GM18951 (cell line): ENCODE data around the gene ANKRD1.

Experiments
- POLR2A ChIP-seq: IDR thresholded peaks from 4 replicates; pipeline ENCODE4 v1.6.1; 2011; ENCODE audit warnings: mild to moderate bottlenecking; ENCODE audit not compliant: insufficient read length, insufficient read depth; ENCODE audit errors: extremely low read depth
- in situ Hi-C: fragments of 300-500 bp; cut with MboI; formaldehyde crosslinking; loops from one replicate; pipeline ENCODE4 v1.12.0; 2022; ENCODE audit warnings: low sequenced_read_pairs, mixed read lengths, inconsistent platforms; ENCODE audit not compliant: unreplicated experiment

Gene ANKRD1

DNA sequence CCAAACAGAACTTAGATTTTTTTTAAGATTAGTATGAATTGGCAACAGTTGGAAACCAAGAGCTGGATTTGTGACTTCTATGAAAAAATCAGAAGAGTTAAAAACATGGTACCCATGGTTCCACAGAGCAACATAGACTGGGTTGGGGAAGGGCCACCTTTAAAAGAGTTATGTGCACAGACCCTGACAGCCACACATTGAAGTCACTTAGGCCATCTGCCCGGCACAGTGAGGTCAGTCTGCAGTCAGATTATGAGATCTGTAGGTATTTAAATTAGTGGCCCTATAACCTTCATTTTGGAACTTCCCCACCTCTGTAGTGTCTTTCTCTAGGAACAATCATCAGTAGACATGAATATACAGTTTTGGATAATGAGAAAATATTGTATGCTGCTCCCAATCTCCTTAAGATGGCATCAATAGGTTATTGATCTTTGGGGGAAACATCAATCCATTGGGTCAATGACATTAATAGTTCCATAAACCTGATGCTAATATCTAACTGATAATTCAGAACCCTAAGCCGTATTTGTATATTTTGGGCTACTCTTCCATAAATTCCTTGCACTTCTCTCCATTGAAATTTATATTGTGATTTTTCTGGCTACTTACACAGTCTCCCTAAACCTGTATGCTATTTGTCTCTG is 7.0 kb downstream of the ANKRD1 start:
- in situ Hi-C loops = loop anchor here (25.0 kb wide), 1 partner anchor 998 kb away; the partner anchor contains the start of genes BTAF1 and FGFBP3
- TF ChIP-seq POLR2A = no peak

DNA sequence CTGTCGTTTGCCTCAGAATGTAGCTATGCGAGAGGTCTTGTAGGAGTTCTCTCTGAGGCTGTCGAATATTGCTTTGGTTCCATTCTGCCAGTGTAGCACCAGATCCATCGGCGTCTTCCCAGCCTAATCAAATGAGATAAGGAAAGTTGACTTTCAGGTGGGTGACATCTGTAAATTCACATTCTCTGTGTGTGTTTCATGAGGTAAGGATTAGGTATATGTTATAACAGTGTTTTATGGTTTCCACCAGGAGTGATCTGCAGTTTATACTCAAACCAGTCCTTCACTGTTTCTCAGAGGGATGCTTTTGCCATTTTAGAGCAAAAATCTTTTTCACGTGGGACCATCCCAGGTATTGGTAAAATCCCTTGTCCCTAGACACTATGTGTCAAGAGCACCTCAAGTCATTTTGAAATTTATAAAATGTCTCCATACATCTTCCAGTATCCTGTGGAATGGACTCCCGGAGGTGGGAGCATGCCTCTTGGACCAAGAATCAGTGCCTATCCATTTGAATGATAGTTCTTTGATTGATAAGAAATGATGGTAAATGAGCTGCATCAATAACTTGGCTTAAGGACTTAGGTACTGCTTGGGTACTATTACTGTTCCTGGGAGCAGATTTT is 7.9 kb downstream of the ANKRD1 start:
- in situ Hi-C loops = loop anchor here (25.0 kb wide), 1 partner anchor 999 kb away; the partner anchor contains the start of genes BTAF1 and FGFBP3
- no peak for TF ChIP-seq POLR2A

DNA sequence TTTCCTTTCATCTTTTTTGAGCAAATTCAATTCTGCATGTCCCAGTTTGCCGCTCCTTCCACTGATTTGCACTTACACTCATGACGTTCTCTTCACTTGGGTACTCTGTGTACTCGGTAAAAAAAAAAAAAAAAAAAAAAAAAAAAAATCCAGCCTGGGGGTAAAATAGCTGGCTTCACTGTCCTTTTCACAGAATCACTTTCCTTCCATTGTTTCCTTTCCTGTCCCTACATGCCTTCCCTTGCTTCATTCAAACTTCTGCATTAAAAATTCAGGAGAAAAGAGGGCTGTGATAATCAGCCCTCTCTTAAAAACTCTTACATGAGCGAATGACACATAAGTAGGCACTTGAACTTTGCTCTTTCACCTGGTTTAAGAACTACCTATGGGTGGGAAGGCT is 8.7 kb downstream of the ANKRD1 start:
- no peak for TF ChIP-seq POLR2A
- in situ Hi-C loops = loop anchor here (25.0 kb wide), 1 partner anchor 1000 kb away; the partner anchor contains the start of genes BTAF1 and FGFBP3

DNA sequence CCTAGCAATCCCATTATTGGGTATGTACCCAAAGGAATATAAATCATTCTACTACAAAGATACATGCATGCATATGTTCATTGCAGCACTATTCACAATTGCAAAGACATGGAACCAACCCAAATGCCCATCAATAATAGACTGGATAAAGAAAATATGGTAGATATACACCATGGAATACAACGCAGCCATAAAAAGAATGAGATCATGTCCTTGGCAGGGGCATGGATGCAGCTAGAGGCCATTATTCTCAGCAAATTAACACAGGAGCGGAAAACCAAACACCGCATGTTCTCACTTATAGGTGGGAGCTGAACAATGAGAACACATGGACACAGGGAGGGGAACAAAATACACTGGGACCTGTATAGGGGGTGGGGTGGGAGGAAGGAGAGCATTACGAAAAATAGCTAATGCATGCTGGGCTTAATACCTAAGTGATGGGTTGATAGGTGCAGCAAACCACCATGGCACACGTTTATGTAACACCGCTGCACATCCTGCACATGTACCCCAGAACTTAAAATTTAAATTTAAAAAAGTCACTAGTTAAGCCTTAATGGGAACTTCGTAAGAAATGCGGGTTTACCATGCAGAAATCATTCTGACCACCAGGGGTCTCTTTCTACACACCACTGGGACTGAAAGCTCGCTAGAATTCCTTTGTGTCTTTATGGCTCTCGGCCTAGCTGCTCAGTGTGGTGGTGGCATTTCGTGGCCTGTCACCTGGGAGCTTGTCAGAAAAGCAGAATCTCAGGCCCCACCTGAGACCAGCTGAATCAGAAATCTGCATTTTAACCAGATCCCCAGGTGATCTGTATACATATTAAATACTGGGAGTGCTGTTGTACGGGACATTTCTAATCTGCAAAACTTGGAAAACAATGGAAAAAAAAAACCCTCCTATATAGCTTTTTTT is 9.5 kb downstream of the ANKRD1 start:
- in situ Hi-C loops = loop anchor here (25.0 kb wide), 1 partner anchor 1001 kb away; the partner anchor contains the start of genes BTAF1 and FGFBP3
- no peak for TF ChIP-seq POLR2A

DNA sequence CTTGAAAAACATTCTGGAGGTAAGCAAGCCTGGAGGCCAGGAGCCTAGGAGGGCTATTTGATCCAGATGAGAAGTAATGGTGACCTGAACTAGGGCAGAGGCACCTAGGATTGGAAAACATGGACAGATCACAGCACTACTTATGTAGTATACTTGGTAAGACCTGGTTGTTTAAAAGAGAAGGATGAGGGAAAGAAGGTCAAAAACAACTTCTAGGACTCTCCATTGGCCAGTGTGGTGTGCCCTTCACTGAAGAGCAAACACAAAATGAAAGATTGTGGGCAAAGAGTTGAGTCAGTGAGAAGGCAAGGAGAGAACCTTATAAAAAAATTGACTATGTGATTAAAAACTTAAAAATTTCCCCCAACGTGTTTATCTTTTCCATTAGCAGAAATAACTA is 14.3 kb downstream of the ANKRD1 start:
- no peak for TF ChIP-seq POLR2A
- in situ Hi-C loops = loop anchor here (25.0 kb wide), 1 partner anchor 1006 kb away; the partner anchor contains the start of genes BTAF1 and FGFBP3

DNA sequence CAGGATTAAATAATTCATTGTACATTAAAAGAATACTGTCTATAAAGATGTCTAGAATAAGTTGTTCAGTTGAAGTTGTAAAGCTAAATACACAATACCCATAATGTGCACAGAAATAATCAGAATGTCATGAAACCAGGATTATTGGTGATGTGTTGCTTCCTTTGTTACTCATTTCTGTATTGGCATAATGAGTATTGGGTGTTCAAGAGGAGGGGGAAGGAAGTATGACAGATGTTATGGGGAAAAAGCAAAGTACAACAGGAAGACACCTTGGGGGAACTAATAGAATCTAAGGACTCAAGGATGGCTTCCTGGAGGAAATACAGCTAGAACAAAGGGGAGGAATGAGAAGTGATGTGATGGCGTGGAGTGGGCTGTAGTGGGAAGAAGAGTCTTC is 15.0 kb downstream of the ANKRD1 start:
- no peak for TF ChIP-seq POLR2A
- in situ Hi-C loops = loop anchor here (25.0 kb wide), 1 partner anchor 1006 kb away; the partner anchor contains the start of genes BTAF1 and FGFBP3

DNA sequence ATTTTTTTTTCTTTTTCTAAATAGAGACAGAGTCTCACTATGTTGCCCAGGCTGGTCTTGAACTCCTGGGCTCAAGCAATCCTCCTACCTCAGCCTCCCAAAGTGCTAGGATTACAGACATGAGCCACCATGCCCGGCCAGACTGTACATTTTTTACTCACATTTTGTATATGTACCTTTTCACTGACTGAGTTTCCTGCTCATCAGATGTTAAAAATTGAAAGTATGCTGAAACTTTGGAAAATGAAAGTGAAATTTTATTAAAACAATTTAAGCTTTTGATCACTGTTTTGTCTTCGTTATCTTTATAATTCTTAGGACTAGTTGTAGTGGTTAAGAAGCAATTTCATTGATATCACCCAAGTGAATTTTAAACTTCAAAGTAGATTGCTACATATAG is 24.0 kb downstream of the ANKRD1 start:
- in situ Hi-C loops = loop anchor here (10.0 to 25.0 kb wide), 2 partner anchors 368 to 515 kb away; partner anchors contain the start of gene HECTD2

DNA sequence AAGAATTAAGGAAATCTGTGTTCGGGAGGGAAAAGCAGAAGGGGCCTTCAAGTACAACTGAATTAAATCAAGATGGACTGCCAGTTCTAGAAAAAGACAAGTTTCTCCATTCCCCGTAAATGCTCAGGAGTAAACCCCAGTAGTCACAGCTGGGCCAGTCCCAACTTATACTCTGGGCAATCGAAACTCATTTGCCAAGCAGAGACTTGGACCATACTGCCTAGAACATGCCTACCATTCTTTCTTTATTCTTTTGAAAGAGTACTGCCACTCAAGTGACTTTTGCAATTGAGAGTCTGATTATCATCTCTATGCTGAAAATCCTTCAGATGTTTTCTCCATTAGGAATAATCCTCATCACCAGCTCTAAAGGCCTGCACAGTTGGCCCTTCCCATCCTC is 27.7 kb downstream of the ANKRD1 start:
- in situ Hi-C loops = loop anchor here (10.0 to 25.0 kb wide), 2 partner anchors 372 to 519 kb away; partner anchors contain the start of gene HECTD2

DNA sequence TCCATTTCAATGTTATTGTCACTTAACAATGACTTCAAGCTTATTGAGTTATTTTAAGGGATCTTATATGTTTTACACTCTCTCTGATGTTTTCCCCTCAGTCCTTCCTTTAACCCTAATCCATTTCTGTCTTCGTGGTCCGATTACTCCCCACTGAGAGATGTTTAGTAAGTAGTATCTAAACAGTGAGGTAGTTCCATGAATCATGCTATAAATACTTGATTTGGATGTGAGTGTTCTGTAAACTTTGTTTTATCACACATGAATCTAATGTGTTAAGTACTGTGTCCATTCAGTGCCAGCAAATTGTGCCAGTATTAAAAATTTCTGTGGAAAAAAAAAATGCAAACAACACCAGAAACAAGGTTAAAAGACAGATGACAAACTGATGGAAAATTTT is 30.5 kb downstream of the ANKRD1 start:
- in situ Hi-C loops = loop anchor here (10.0 to 25.0 kb wide), 2 partner anchors 374 to 522 kb away; partner anchors contain the start of gene HECTD2
- TF ChIP-seq POLR2A = no peak

More for the DNA sequence above, 27.7 kb downstream of the ANKRD1 start:
- no peak for TF ChIP-seq POLR2A

DNA sequence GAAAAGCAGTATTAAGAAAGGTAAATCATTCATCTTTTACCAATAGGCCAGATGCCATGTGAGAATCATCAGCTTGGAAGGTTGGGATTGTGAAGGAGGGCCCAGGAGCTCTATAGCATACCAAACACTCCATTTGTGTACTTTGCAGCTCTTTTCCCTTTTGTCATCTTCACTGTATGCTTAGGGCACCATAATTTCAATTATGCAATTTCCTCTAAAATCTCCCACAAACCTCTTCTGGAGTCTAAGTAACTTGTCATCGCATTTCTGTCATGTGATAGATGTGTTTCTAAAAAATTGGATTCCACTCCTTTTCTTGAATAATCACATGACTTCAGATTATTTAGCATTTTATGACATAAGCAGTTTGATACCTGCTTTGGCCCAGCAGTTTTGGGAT is 31.3 kb downstream of the ANKRD1 start:
- TF ChIP-seq POLR2A = no peak
- in situ Hi-C loops = loop anchor here (10.0 to 25.0 kb wide), 2 partner anchors 375 to 523 kb away; partner anchors contain the start of gene HECTD2

DNA sequence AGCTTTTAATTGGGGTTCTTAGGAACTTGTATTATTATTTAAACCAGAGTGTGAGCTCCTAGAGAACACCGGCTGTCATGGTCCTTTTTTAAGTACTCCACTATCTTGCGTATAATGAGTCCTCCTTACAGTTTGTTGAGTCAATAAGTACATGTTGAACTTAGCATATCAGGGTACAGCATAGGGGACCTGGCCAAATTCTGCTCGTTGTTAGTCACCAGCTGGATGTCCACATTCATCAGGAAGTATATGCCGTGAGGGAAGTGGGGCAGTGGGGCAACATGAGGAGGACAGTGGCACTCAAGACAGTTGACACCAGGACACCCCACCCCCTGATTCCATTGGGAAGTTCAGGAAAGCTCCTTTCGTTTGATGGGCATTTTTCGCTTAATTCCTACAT is 32.5 kb downstream of the ANKRD1 start:
- no peak for TF ChIP-seq POLR2A
- in situ Hi-C loops = loop anchor here (25.0 kb wide), 1 partner anchor 524 kb away; the partner anchor contains the start of gene HECTD2

DNA sequence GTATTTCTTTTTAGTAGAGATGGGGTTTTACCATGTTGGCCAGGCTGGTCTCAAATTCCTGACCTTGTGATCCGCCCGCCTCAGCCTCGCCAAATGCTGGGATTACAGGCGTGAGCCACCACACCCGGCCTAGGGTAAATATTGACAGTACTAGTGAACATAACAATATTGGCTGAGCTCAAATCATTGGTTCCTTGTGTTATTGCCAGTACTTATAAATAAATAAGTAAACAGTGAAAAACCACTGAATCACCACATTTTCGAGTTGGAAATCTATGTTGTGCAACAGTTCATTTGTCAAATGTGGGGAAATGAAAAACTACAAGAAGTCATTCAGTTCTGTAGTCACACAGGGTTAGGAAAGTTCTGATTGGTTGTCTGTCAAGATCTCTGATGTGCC is 33.3 kb downstream of the ANKRD1 start:
- in situ Hi-C loops = loop anchor here (25.0 kb wide), 1 partner anchor 525 kb away; the partner anchor contains the start of gene HECTD2
- no peak for TF ChIP-seq POLR2A
